ENCODE results near the gene C1orf226.

- TF ChIP-seq EZH2 (IDR thresholded peaks at IDR 0.05; ENCODE audit: insufficient read depth, poor library complexity, severe bottlenecking): no peak
- no peak for TF ChIP-seq EZH2phosphoT487 (IDR thresholded peaks at IDR 0.05; ENCODE audit: insufficient read depth, low read depth)
Observed at GRCh38 chr1:162373541-162374260, 7.8 kb upstream of the C1orf226 start.

Measured in GM23248 (cell line).